ENCODE data around the gene MAST4. TPM values are rescaled to one million over a fixed set of nuclear protein-coding genes. Genes with fewer than 3 reads are reported as not detected.

Gene MAST4
- total RNA-seq, 4 donors from 2014 or later = 19.5 to 44.1 (median 24.1) TPM

DNA sequence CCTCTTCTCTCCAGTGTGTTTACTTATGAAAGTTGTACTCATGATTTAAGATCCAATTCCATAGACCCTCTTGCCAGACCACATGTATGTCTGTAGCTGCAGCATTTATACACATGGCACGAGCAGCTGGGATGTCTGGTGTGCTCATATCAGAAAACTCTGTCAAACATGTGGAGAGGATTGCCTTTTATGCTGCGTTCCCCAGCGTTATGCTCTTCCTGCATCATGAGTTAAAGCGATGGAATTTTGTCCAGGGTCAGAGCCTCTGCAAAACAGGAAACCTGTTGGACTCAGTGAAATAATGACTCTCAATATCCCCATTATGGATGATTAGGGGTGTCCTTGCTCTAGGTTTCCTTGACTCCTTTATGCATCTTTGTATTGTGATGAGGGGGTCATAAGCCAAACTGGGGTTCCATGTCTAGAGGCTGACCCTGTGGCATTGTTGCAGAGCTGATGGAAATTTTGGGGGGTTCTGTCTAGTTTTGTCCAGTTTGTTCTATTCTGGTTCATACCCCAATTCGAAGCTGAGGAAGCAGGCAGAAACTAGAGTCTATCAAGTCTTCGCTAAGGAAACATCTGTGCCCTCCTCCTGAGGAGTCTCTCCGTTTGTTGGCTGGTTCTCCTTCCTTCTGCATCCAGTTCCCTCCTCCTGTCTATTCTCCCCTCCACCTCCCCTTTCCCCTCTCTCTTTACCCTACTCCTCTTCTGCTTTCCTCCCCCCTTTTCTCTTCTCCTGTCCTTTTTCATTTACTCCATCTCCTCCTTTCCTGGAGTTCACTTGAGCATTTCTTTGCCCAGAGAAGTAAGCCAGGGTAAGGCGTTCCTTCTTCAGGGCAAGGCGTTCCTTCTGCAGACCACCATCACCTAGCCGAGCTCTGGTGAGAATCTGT is 252.8 kb downstream of the MAST4 start:
- no peaks in the 10 kb centered on the region for H3K9me3 ChIP-seq
- H3K27me3 ChIP-seq = no peaks in the 10 kb centered on the region
- H3K36me3 ChIP-seq = no peaks in the 10 kb centered on the region
- H3K4me1 ChIP-seq = no peaks in the 10 kb centered on the region
- H3K27ac ChIP-seq = no peak overlapping the region
- no peak overlapping the region for H3K4me3 ChIP-seq
- WGBS, 2 donors = 69 to 72% methylated on average over 10 of the region's 10 CpGs
- DNase-seq (ENCODE audit: low spot score in 2 of 2) = no peak
- TF ChIP-seq POLR2A (IDR thresholded peaks at IDR 0.05) (no peak), CTCF (IDR thresholded peaks at IDR 0.05) (no peak), EP300 (IDR thresholded peaks at IDR 0.05) (no peak)

DNA sequence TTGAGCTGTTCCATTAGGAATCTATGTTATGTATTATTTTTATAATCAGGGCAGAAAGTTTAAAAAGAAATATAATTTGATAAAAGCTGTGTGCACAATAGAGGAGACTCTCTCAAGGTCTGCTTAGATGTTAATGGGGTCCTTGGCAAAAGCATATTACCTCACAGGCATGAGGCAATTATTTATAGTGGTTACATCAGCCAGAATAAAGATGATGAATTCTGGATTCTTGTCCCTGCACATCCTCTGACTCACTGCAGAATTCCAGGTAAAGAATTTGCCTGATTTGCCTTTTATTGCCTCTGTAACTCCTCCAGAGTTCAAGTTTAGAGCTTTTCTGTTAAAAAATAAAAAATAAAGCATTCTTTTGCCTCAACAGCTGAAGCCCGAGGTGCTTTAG is 253.6 kb downstream of the MAST4 start:
- Histone ChIP-seq H3K9me3 (no peaks in the 10 kb centered on the region), H3K36me3 (no peaks in the 10 kb centered on the region), H3K27me3 (no peaks in the 10 kb centered on the region), H3K27ac (no peak overlapping the region), H3K4me3 (no peak overlapping the region), H3K4me1 (no peaks in the 10 kb centered on the region)
- TF ChIP-seq POLR2A (IDR thresholded peaks at IDR 0.05) (no peak), EP300 (IDR thresholded peaks at IDR 0.05) (no peak), CTCF (IDR thresholded peaks at IDR 0.05) (no peak)
- WGBS, 2 donors = 81% methylated on average over 1 of the region's 1 CpG
- DNase-seq (ENCODE audit: low spot score in 2 of 2) = no peak

DNA sequence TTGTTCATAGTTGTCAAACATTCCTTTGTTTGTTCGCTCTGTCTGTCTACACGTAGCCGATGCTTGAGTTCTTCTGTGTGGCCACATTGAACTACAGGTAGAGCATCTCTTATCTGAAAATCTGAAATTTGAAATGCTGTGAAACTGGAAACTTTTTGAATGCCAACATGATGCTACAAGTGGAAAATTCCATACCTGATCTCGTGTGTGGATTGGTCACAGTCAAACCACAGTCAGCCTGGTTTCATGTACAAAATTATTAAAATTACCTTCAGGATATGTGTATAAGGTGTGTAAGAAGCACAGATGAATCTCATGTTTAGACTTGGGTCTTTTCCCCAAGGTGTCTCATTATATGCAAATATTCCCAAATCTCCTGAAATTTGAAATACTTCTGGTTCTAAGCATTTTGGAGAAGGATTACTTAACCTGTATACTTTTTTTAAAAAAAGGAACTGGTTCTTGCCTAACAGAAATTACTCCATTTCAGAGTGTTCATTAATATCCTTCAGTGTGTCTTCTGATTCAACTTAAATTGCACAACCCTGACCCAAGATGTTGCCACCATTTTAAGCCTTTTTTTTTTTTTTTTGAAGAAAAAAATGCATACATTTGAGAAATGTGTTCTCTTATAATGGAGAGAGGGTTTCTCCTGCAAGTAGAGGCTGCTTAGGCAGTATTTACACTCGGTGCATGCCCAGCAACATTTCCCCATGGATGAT is 254.3 kb downstream of the MAST4 start:
- Histone ChIP-seq H3K4me3 (no peak overlapping the region), H3K4me1 (no peaks in the 10 kb centered on the region), H3K36me3 (no peaks in the 10 kb centered on the region), H3K9me3 (no peaks in the 10 kb centered on the region), H3K27me3 (no peaks in the 10 kb centered on the region), H3K27ac (no peak overlapping the region)
- WGBS, 2 donors = 86 to 90% methylated on average over 5 of the region's 5 CpGs
- no peak for DNase-seq (ENCODE audit: low spot score in 2 of 2)
- peak in 1 of 2 donors; percentile 34 for TF ChIP-seq EP300 (IDR thresholded peaks at IDR 0.05)
- TF ChIP-seq POLR2A (IDR thresholded peaks at IDR 0.05) = no peak

GRCh38 chr5:66851306-66851705 is 255.1 kb downstream of the MAST4 start:
- Histone ChIP-seq H3K27me3 (no peaks in the 10 kb centered on the region), H3K36me3 (no peaks in the 10 kb centered on the region), H3K4me3 (no peak overlapping the region), H3K9me3 (no peaks in the 10 kb centered on the region), H3K27ac (no peak overlapping the region), H3K4me1 (no peaks in the 10 kb centered on the region)
- no peak for DNase-seq (ENCODE audit: low spot score in 2 of 2)
- WGBS, 2 donors = 72 to 79% methylated on average over 2 of the region's 2 CpGs
- no peak for TF ChIP-seq POLR2A (IDR thresholded peaks at IDR 0.05)
- no peak for TF ChIP-seq EP300 (IDR thresholded peaks at IDR 0.05)
- TF ChIP-seq CTCF (IDR thresholded peaks at IDR 0.05) = no peak

- 78 to 82% methylated on average over 4 of the region's 4 CpGs for WGBS, 2 donors
- no peaks in the 10 kb centered on the region for H3K36me3 ChIP-seq
- TF ChIP-seq EP300 (IDR thresholded peaks at IDR 0.05) = no peak
- TF ChIP-seq POLR2A (IDR thresholded peaks at IDR 0.05) = no peak
- TF ChIP-seq CTCF (IDR thresholded peaks at IDR 0.05) = no peak
- H3K4me3 ChIP-seq = no peak overlapping the region
- H3K27ac ChIP-seq = no peak overlapping the region
- DNase-seq (ENCODE audit: low spot score in 2 of 2) = no peak
- no peaks in the 10 kb centered on the region for H3K4me1 ChIP-seq
- no peaks in the 10 kb centered on the region for H3K27me3 ChIP-seq
- no peaks in the 10 kb centered on the region for H3K9me3 ChIP-seq
Observed at GRCh38 chr5:66854416-66854815, 258.2 kb downstream of the MAST4 start.

All from tibial nerve (tissue), 4 donors.